ENCODE results near the gene SEC11A. TPM values are rescaled to one million over a fixed set of nuclear protein-coding genes. Genes with fewer than 3 reads are reported as not detected.

Gene SEC11A
- total and polyA plus RNA-seq, 4 donors: 99.3 to 327 (median 154) TPM

- intact Hi-C loops (cut with DNase I): no loop called here
- H3K9me3 ChIP-seq (ENCODE audit: control insufficient read depth, low read length): no peaks in the 10 kb centered on the region
- ATAC-seq (ENCODE audit: low FRiP score): no peak
- H3K27ac ChIP-seq (ENCODE audit: low read depth in 1 of 2, low read length in 2 of 2): no peak overlapping the region
- 92 to 96% methylated on average over 6 of the region's 6 CpGs for WGBS, 2 donors
- H3K27me3 ChIP-seq (ENCODE audit: control insufficient read depth in 1 of 2, insufficient read depth in 2 of 2, low read length in 1 of 2): no peaks in the 10 kb centered on the region
- DNase-seq: no peak
- H3K4me3 ChIP-seq (ENCODE audit: low read length in 2 of 2): no peak overlapping the region
- H3K36me3 ChIP-seq (ENCODE audit: control insufficient read depth in 1 of 2, insufficient read depth in 2 of 2, low read length in 1 of 2): no peaks in the 10 kb centered on the region
- H3K4me1 ChIP-seq (ENCODE audit: control insufficient read depth in 1 of 2, insufficient read depth in 2 of 2, low read length in 2 of 2): no peaks in the 10 kb centered on the region
These were observed 11.5 kb upstream of the SEC11A start for GRCh38 chr15:84727429-84727828.

GRCh38 chr15:84725001-84725491 is 9.1 kb upstream of the SEC11A start:
- intact Hi-C loops (cut with DNase I): no loop called here
- DNase-seq (no peak), ATAC-seq (ENCODE audit: low FRiP score) (peak; percentile 57)
- H3K27me3 ChIP-seq (ENCODE audit: control insufficient read depth in 1 of 2, insufficient read depth in 2 of 2, low read length in 1 of 2): no peaks in the 10 kb centered on the region
- H3K9me3 ChIP-seq (ENCODE audit: control insufficient read depth, low read length): no peaks in the 10 kb centered on the region
- no peak overlapping the region for H3K4me3 ChIP-seq (ENCODE audit: low read length in 2 of 2)
- H3K4me1 ChIP-seq (ENCODE audit: control insufficient read depth in 1 of 2, insufficient read depth in 2 of 2, low read length in 2 of 2): no peaks in the 10 kb centered on the region
- no peaks in the 10 kb centered on the region for H3K36me3 ChIP-seq (ENCODE audit: control insufficient read depth in 1 of 2, insufficient read depth in 2 of 2, low read length in 1 of 2)
- H3K27ac ChIP-seq (ENCODE audit: low read depth in 1 of 2, low read length in 2 of 2): no peak overlapping the region
- WGBS, 2 donors: 24 to 32% methylated on average over 1 of the region's 1 CpG

GRCh38 chr15:84722628-84723027 is 6.7 kb upstream of the SEC11A start:
- no peak overlapping the region for H3K27ac ChIP-seq (ENCODE audit: low read depth in 1 of 2, low read length in 2 of 2)
- H3K4me1 ChIP-seq (ENCODE audit: control insufficient read depth in 1 of 2, insufficient read depth in 2 of 2, low read length in 2 of 2): no peaks in the 10 kb centered on the region
- ATAC-seq (ENCODE audit: low FRiP score): no peak
- no peak for DNase-seq
- intact Hi-C loops (cut with DNase I): no loop called here
- no peaks in the 10 kb centered on the region for H3K9me3 ChIP-seq (ENCODE audit: control insufficient read depth, low read length)
- 92 to 93% methylated on average over 2 of the region's 2 CpGs for WGBS, 2 donors
- H3K4me3 ChIP-seq (ENCODE audit: low read length in 2 of 2): no peak overlapping the region
- no peaks in the 10 kb centered on the region for H3K27me3 ChIP-seq (ENCODE audit: control insufficient read depth in 1 of 2, insufficient read depth in 2 of 2, low read length in 1 of 2)
- H3K36me3 ChIP-seq (ENCODE audit: control insufficient read depth in 1 of 2, insufficient read depth in 2 of 2, low read length in 1 of 2): no peaks in the 10 kb centered on the region

- 68 to 69% methylated on average over 2 of the region's 2 CpGs for WGBS, 2 donors
These were observed 5.4 kb upstream of the SEC11A start for GRCh38 chr15:84721371-84721770.

GRCh38 chr15:84715441-84716035 is 401 bp downstream of the SEC11A start:
- Histone ChIP-seq H3K9me3 (ENCODE audit: control insufficient read depth, low read length) (no peaks in the 10 kb centered on the region), H3K36me3 (ENCODE audit: control insufficient read depth in 1 of 2, insufficient read depth in 2 of 2, low read length in 1 of 2) (no peaks in the 10 kb centered on the region), H3K27me3 (ENCODE audit: control insufficient read depth in 1 of 2, insufficient read depth in 2 of 2, low read length in 1 of 2) (no peaks in the 10 kb centered on the region), H3K27ac (ENCODE audit: low read depth in 1 of 2, low read length in 2 of 2) (peak overlapping the region; percentile 68 to 78), H3K4me3 (ENCODE audit: low read length in 2 of 2) (peak overlapping the region; percentile 58 to 62), H3K4me1 (ENCODE audit: control insufficient read depth in 1 of 2, insufficient read depth in 2 of 2, low read length in 2 of 2) (no peaks in the 10 kb centered on the region)
- intact Hi-C loops (cut with DNase I): loop anchor here (1.0 to 5.0 kb wide), 4 partner anchors 33 to 212 kb away; partner anchors contain the start of genes NMB (in 1 of the 2) and ZNF592 (in 1 of the 2)
- 0 to 1% methylated on average over 36 of the region's 36 CpGs for WGBS, 2 donors
- DNase-seq (no peak), ATAC-seq (ENCODE audit: low FRiP score) (peak; percentile 16)

More at GRCh38 chr15:84721371-84721770, 5.4 kb upstream of the SEC11A start:
- DNase-seq: no peak
- no peaks in the 10 kb centered on the region for H3K27me3 ChIP-seq (ENCODE audit: control insufficient read depth in 1 of 2, insufficient read depth in 2 of 2, low read length in 1 of 2)
- no peaks in the 10 kb centered on the region for H3K36me3 ChIP-seq (ENCODE audit: control insufficient read depth in 1 of 2, insufficient read depth in 2 of 2, low read length in 1 of 2)
- no peaks in the 10 kb centered on the region for H3K4me1 ChIP-seq (ENCODE audit: control insufficient read depth in 1 of 2, insufficient read depth in 2 of 2, low read length in 2 of 2)
- no peak overlapping the region for H3K4me3 ChIP-seq (ENCODE audit: low read length in 2 of 2)
- no peak overlapping the region for H3K27ac ChIP-seq (ENCODE audit: low read depth in 1 of 2, low read length in 2 of 2)
- no peak for ATAC-seq (ENCODE audit: low FRiP score)
- H3K9me3 ChIP-seq (ENCODE audit: control insufficient read depth, low read length): no peaks in the 10 kb centered on the region
- intact Hi-C loops (cut with DNase I): no loop called here

GRCh38 chr15:84714821-84715220 is 1.1 kb downstream of the SEC11A start:
- WGBS, 2 donors: 32 to 34% methylated on average over 3 of the region's 3 CpGs
- no peaks in the 10 kb centered on the region for H3K9me3 ChIP-seq (ENCODE audit: control insufficient read depth, low read length)
- H3K36me3 ChIP-seq (ENCODE audit: control insufficient read depth in 1 of 2, insufficient read depth in 2 of 2, low read length in 1 of 2): no peaks in the 10 kb centered on the region
- H3K4me1 ChIP-seq (ENCODE audit: control insufficient read depth in 1 of 2, insufficient read depth in 2 of 2, low read length in 2 of 2): no peaks in the 10 kb centered on the region
- peak overlapping the region; percentile 58 to 62 for H3K4me3 ChIP-seq (ENCODE audit: low read length in 2 of 2)
- ATAC-seq (ENCODE audit: low FRiP score) (no peak), DNase-seq (no peak)
- H3K27ac ChIP-seq (ENCODE audit: low read depth in 1 of 2, low read length in 2 of 2): no peak overlapping the region
- H3K27me3 ChIP-seq (ENCODE audit: control insufficient read depth in 1 of 2, insufficient read depth in 2 of 2, low read length in 1 of 2): no peaks in the 10 kb centered on the region
- intact Hi-C loops (cut with DNase I): loop anchor here (5.0 kb wide), 2 partner anchors 58 to 212 kb away; partner anchors contain the start of gene NMB (in 1 of the 2)

- no peak overlapping the region for H3K27ac ChIP-seq (ENCODE audit: low read depth in 1 of 2, low read length in 2 of 2)
- WGBS, 2 donors: 71 to 77% methylated on average over 5 of the region's 5 CpGs
These were observed 1.6 kb downstream of the SEC11A start for GRCh38 chr15:84714372-84714771.

GRCh38 chr15:84703808-84704207 is 12.1 kb downstream of the SEC11A start:
- Histone ChIP-seq H3K9me3 (ENCODE audit: control insufficient read depth, low read length) (no peaks in the 10 kb centered on the region), H3K4me1 (ENCODE audit: control insufficient read depth in 1 of 2, insufficient read depth in 2 of 2, low read length in 2 of 2) (peaks cover 3 to 10% of the 10 kb centered on the region in 2 donors), H3K36me3 (ENCODE audit: control insufficient read depth in 1 of 2, insufficient read depth in 2 of 2, low read length in 1 of 2) (no peaks in the 10 kb centered on the region), H3K27ac (ENCODE audit: low read depth in 1 of 2, low read length in 2 of 2) (no peak overlapping the region), H3K27me3 (ENCODE audit: control insufficient read depth in 1 of 2, insufficient read depth in 2 of 2, low read length in 1 of 2) (no peaks in the 10 kb centered on the region), H3K4me3 (ENCODE audit: low read length in 2 of 2) (no peak overlapping the region)
- WGBS, 2 donors: 92 to 94% methylated on average over 5 of the region's 5 CpGs
- DNase-seq: no peak
- no peak for ATAC-seq (ENCODE audit: low FRiP score)
- intact Hi-C loops (cut with DNase I): no loop called here

More at GRCh38 chr15:84714372-84714771, 1.6 kb downstream of the SEC11A start:
- ATAC-seq (ENCODE audit: low FRiP score) (no peak), DNase-seq (no peak)
- Histone ChIP-seq H3K9me3 (ENCODE audit: control insufficient read depth, low read length) (no peaks in the 10 kb centered on the region), H3K4me1 (ENCODE audit: control insufficient read depth in 1 of 2, insufficient read depth in 2 of 2, low read length in 2 of 2) (no peaks in the 10 kb centered on the region), H3K27me3 (ENCODE audit: control insufficient read depth in 1 of 2, insufficient read depth in 2 of 2, low read length in 1 of 2) (no peaks in the 10 kb centered on the region), H3K4me3 (ENCODE audit: low read length in 2 of 2) (no peak overlapping the region), H3K36me3 (ENCODE audit: control insufficient read depth in 1 of 2, insufficient read depth in 2 of 2, low read length in 1 of 2) (no peaks in the 10 kb centered on the region)
- intact Hi-C loops (cut with DNase I): no loop called here

GRCh38 chr15:84702961-84703482 is 12.9 kb downstream of the SEC11A start:
- Histone ChIP-seq H3K27me3 (ENCODE audit: control insufficient read depth in 1 of 2, insufficient read depth in 2 of 2, low read length in 1 of 2) (no peaks in the 10 kb centered on the region), H3K4me1 (ENCODE audit: control insufficient read depth in 1 of 2, insufficient read depth in 2 of 2, low read length in 2 of 2) (peaks cover 3 to 13% of the 10 kb centered on the region in 2 donors), H3K36me3 (ENCODE audit: control insufficient read depth in 1 of 2, insufficient read depth in 2 of 2, low read length in 1 of 2) (no peaks in the 10 kb centered on the region), H3K4me3 (ENCODE audit: low read length in 2 of 2) (no peak overlapping the region), H3K27ac (ENCODE audit: low read depth in 1 of 2, low read length in 2 of 2) (peak overlapping the region in 1 of 2 donors; percentile 51), H3K9me3 (ENCODE audit: control insufficient read depth, low read length) (no peaks in the 10 kb centered on the region)
- WGBS, 2 donors: 28 to 38% methylated on average over 4 of the region's 4 CpGs
- ATAC-seq (ENCODE audit: low FRiP score) (peak; percentile 52), DNase-seq (peak in 1 of 2 donors; percentile 66)
- intact Hi-C loops (cut with DNase I): no loop called here
